ENCODE measurements around the gene C1QTNF4. TPM values are rescaled to one million over a fixed set of nuclear protein-coding genes. Genes with fewer than 3 reads are reported as not detected.

C1QTNF4 gene
- total RNA-seq, 5 donors from 2014 or later (not counting 1 experiment from before 2014, with no cell fraction given) = 0.53 to 2.0 (median 1.5) TPM

DNA sequence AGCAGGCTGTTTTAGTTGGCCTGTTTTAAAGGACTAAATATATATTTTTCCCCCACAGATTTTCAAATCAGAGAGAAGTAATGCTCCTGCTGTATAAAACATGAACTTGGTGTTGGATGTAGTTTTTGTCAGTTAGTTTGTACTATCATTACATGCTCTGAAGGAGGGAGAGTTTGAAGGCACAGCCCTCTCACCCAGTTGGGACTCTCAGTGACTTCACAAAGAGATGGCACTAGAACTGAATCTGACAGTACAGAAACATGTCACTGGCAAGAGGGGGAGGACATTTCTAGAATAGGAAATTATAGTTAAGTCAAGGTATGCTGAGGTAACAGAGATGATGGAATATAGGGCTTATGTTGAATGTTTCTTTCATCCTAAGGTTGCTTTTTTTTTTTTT, 21.0 kb upstream of the C1QTNF4 start:
- ChIA-PET CTCF (no interaction called here), POLR2A (no interaction called here)
- DNase-seq = no peak
- no peak overlapping the region for H3K27ac ChIP-seq (ENCODE audit: low read length)
- no peaks in the 10 kb centered on the region for H3K27me3 ChIP-seq (replicated peaks in 1 of 2; ENCODE audit: control insufficient read depth in 2 of 2, extremely low read depth in 1 of 2, insufficient read depth in 2 of 2, low read length in 1 of 2)
- Mint-ChIP-seq H3K27me3 (no peaks in the 10 kb centered on the region), H3K36me3 (peaks cover 11% of the 10 kb centered on the region), H3K4me3 (no peak overlapping the region), H3K4me1 (peaks cover 0 to 3% (median 0%) of the 10 kb centered on the region in 3 donors), H3K27ac (no peak overlapping the region), H3K9me3 (no peaks in the 10 kb centered on the region)
- no peak for ATAC-seq (replicated peaks in 1 of 4)
- no peaks in the 10 kb centered on the region for H3K9me3 ChIP-seq
- H3K4me3 ChIP-seq (ENCODE audit: control insufficient read depth in 1 of 2, extremely low read depth in 1 of 2, low read length in 1 of 2) = no peak overlapping the region
- H3K36me3 ChIP-seq (ENCODE audit: control insufficient read depth in 2 of 2, extremely low read depth in 1 of 2, insufficient read depth in 1 of 2, low read length in 1 of 2) = peaks cover 9% of the 10 kb centered on the region in 2 donors
- no peaks in the 10 kb centered on the region for H3K4me1 ChIP-seq (ENCODE audit: control insufficient read depth in 1 of 2, extremely low read depth in 1 of 2, insufficient read depth in 2 of 2, low read length in 2 of 2)

DNA sequence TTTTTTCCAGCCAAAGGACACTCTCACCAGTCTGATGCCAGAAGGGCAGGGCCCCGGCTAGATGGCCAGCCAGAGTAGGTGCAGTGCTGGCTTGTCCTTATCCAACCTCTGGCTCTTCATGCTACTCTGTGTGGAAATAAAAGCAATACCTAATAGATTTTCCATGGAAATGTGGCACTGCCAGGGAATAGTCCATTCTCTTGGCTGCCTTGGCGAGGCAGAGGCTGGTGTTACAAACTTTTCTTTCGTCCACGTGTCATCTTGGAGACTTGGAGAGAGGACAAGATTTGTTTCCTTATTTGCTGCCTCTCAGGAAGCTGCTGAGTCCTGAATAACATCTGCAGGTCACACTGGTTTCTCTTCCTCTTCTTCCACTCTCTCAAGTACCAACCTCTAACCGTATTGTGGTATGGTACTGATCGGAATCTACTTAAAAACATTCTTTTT, 17.2 kb upstream of the C1QTNF4 start:
- Mint-ChIP-seq H3K27ac (no peak overlapping the region), H3K4me3 (no peak overlapping the region), H3K9me3 (no peaks in the 10 kb centered on the region), H3K27me3 (no peaks in the 10 kb centered on the region), H3K4me1 (peaks cover 0 to 3% (median 0%) of the 10 kb centered on the region in 3 donors), H3K36me3 (peaks cover 4% of the 10 kb centered on the region)
- H3K27me3 ChIP-seq (replicated peaks in 1 of 2; ENCODE audit: control insufficient read depth in 2 of 2, extremely low read depth in 1 of 2, insufficient read depth in 2 of 2, low read length in 1 of 2) = no peaks in the 10 kb centered on the region
- H3K4me3 ChIP-seq (ENCODE audit: control insufficient read depth in 1 of 2, extremely low read depth in 1 of 2, low read length in 1 of 2) = no peak overlapping the region
- DNase-seq (peak in 1 of 35 experiments; percentile 5), ATAC-seq (replicated peaks in 1 of 4) (no peak)
- H3K36me3 ChIP-seq (ENCODE audit: control insufficient read depth in 2 of 2, extremely low read depth in 1 of 2, insufficient read depth in 1 of 2, low read length in 1 of 2) = peaks cover 4 to 5% of the 10 kb centered on the region in 2 donors
- no peak overlapping the region for H3K27ac ChIP-seq (ENCODE audit: low read length)
- no peaks in the 10 kb centered on the region for H3K9me3 ChIP-seq
- CTCF ChIA-PET = no interaction called here
- whole genome bisulfite sequencing (ENCODE audit: insufficient coverage) = 68% methylated on average over 3 of the region's 6 CpGs
- POLR2A ChIA-PET = no interaction called here
- no peaks in the 10 kb centered on the region for H3K4me1 ChIP-seq (ENCODE audit: control insufficient read depth in 1 of 2, extremely low read depth in 1 of 2, insufficient read depth in 2 of 2, low read length in 2 of 2)

DNA sequence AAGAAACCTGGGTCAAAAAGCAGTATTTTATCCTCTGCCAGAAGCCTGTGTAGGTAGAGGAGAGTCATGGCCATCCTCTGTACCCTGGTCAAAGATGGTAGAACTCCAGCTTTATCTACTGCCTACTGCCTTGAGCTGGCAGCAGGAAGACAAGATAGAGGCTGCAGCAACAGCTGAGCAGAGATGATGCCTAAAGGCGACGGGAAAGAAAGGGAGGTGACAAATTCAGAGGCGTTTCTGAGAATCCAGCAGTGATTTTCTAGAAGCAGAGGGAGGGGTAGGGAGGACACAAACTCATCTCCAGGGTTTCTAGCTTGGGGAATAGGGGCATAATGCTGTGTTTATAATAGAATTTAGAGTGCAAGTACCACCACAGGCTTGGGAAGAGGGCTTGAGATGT, 15.5 kb upstream of the C1QTNF4 start:
- no peaks in the 10 kb centered on the region for H3K9me3 ChIP-seq
- Mint-ChIP-seq H3K9me3 (no peaks in the 10 kb centered on the region), H3K27ac (no peak overlapping the region), H3K4me1 (peaks cover 0 to 3% (median 0%) of the 10 kb centered on the region in 3 donors), H3K4me3 (no peak overlapping the region), H3K27me3 (no peaks in the 10 kb centered on the region), H3K36me3 (peaks cover 9% of the 10 kb centered on the region)
- ATAC-seq (replicated peaks in 1 of 4) (no peak), DNase-seq (no peak)
- no peaks in the 10 kb centered on the region for H3K27me3 ChIP-seq (replicated peaks in 1 of 2; ENCODE audit: control insufficient read depth in 2 of 2, extremely low read depth in 1 of 2, insufficient read depth in 2 of 2, low read length in 1 of 2)
- H3K36me3 ChIP-seq (ENCODE audit: control insufficient read depth in 2 of 2, extremely low read depth in 1 of 2, insufficient read depth in 1 of 2, low read length in 1 of 2) = peaks cover 4 to 5% of the 10 kb centered on the region in 2 donors
- no peak overlapping the region for H3K4me3 ChIP-seq (ENCODE audit: control insufficient read depth in 1 of 2, extremely low read depth in 1 of 2, low read length in 1 of 2)
- H3K27ac ChIP-seq (ENCODE audit: low read length) = no peak overlapping the region
- ChIA-PET POLR2A (no interaction called here), CTCF (no interaction called here)
- 20% methylated on average over 3 of the region's 3 CpGs for WGBS (ENCODE audit: insufficient coverage)
- H3K4me1 ChIP-seq (ENCODE audit: control insufficient read depth in 1 of 2, extremely low read depth in 1 of 2, insufficient read depth in 2 of 2, low read length in 2 of 2) = no peaks in the 10 kb centered on the region

DNA sequence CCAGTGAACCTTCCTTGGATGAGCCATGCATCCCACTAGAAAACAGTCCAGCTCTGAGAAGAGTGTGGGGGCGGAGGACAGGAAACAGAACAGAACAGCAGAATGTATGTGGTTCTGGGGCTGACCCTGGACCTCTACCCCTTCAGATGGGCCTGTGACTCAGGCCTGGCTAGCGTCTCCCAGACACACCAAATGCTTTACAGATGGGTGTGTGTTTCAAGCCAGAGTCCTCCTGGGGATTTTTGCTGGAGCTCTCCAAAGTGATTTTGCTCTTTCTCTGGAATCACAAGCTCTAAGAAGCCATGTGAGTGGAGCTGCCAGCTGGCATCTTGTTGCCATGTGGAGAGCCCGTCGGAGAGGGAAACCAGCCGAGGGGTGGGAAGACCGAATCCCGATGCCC, 13.2 kb upstream of the C1QTNF4 start:
- DNase-seq = peak in 1 of 35 experiments; percentile 8
- H3K27ac ChIP-seq (ENCODE audit: low read length) = no peak overlapping the region
- WGBS (ENCODE audit: insufficient coverage) = 93% methylated on average over 6 of the region's 7 CpGs

DNA sequence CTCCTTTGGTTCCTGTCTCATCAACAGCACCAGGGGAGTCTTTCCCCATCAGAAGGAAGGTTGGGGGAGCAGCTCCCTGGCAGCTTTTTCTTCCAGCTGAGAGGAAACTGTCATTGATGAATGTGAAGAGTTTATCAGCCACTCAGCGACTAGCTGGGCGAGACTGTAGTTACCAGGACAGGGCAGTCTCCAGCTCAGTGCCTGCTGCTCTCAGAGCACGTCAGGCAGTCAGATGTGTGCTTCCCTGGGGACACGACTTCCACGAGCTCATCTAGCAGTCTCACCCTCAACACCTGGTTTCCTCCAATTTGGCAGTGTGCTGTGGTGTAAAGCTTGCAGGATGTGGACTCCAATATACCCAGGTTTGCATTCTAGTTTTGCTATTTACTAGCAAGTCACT, 12.5 kb upstream of the C1QTNF4 start:
- H3K4me3 ChIP-seq (ENCODE audit: control insufficient read depth in 1 of 2, extremely low read depth in 1 of 2, low read length in 1 of 2) = no peak overlapping the region
- WGBS (ENCODE audit: insufficient coverage) = 93% methylated on average over 2 of the region's 5 CpGs
- Mint-ChIP-seq H3K27me3 (no peaks in the 10 kb centered on the region), H3K27ac (no peak overlapping the region), H3K36me3 (peaks cover 9% of the 10 kb centered on the region), H3K9me3 (no peaks in the 10 kb centered on the region), H3K4me1 (peaks cover 0 to 2% (median 0%) of the 10 kb centered on the region in 3 donors), H3K4me3 (no peak overlapping the region)
- ATAC-seq (replicated peaks in 1 of 4) (no peak), DNase-seq (no peak)
- ChIA-PET POLR2A (interaction anchor here in 1 of 2 donors (0.6 kb wide), 1 partner anchor 1772 kb away, joined by 3 read pairs; no protein-coding TSS in a partner anchor), CTCF (no interaction called here)
- H3K36me3 ChIP-seq (ENCODE audit: control insufficient read depth in 2 of 2, extremely low read depth in 1 of 2, insufficient read depth in 1 of 2, low read length in 1 of 2) = peaks cover 4 to 5% of the 10 kb centered on the region in 2 donors
- no peaks in the 10 kb centered on the region for H3K4me1 ChIP-seq (ENCODE audit: control insufficient read depth in 1 of 2, extremely low read depth in 1 of 2, insufficient read depth in 2 of 2, low read length in 2 of 2)
- H3K9me3 ChIP-seq = no peaks in the 10 kb centered on the region
- H3K27ac ChIP-seq (ENCODE audit: low read length) = no peak overlapping the region
- no peaks in the 10 kb centered on the region for H3K27me3 ChIP-seq (replicated peaks in 1 of 2; ENCODE audit: control insufficient read depth in 2 of 2, extremely low read depth in 1 of 2, insufficient read depth in 2 of 2, low read length in 1 of 2)

More for the DNA sequence above, 13.2 kb upstream of the C1QTNF4 start:
- ChIA-PET POLR2A (no interaction called here), CTCF (no interaction called here)
- H3K36me3 ChIP-seq (ENCODE audit: control insufficient read depth in 2 of 2, extremely low read depth in 1 of 2, insufficient read depth in 1 of 2, low read length in 1 of 2) = peaks cover 4 to 5% of the 10 kb centered on the region in 2 donors
- Mint-ChIP-seq H3K9me3 (no peaks in the 10 kb centered on the region), H3K36me3 (peaks cover 9% of the 10 kb centered on the region), H3K4me3 (no peak overlapping the region), H3K27me3 (no peaks in the 10 kb centered on the region), H3K27ac (no peak overlapping the region), H3K4me1 (peaks cover 0 to 3% (median 0%) of the 10 kb centered on the region in 3 donors)
- ATAC-seq (replicated peaks in 1 of 4) = no peak
- no peaks in the 10 kb centered on the region for H3K27me3 ChIP-seq (replicated peaks in 1 of 2; ENCODE audit: control insufficient read depth in 2 of 2, extremely low read depth in 1 of 2, insufficient read depth in 2 of 2, low read length in 1 of 2)
- H3K4me1 ChIP-seq (ENCODE audit: control insufficient read depth in 1 of 2, extremely low read depth in 1 of 2, insufficient read depth in 2 of 2, low read length in 2 of 2) = no peaks in the 10 kb centered on the region
- no peak overlapping the region for H3K4me3 ChIP-seq (ENCODE audit: control insufficient read depth in 1 of 2, extremely low read depth in 1 of 2, low read length in 1 of 2)
- no peaks in the 10 kb centered on the region for H3K9me3 ChIP-seq

DNA sequence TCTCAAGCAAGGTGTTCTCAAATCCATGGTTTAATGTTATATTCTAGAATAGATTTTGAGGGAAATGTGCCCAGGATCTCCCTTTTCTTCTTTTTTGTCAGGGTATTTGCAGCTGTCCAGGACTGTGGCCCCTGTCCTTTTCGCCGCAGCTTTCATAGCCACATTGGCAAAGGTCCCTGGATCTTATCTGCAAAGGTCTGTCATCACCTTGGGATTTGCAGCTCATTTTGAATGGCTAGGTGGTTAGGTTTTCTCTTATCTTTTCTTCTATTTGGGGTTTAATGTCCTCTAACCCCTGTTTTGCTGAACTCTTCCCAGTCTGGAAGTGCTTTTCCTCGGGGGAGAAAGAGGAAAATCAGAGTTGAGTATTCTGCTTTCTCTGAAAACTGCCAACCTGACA, 11.7 kb upstream of the C1QTNF4 start:
- ChIA-PET CTCF (no interaction called here), POLR2A (no interaction called here)
- WGBS (ENCODE audit: insufficient coverage) = 100% methylated on average over 2 of the region's 3 CpGs
- Mint-ChIP-seq H3K9me3 (no peaks in the 10 kb centered on the region), H3K4me3 (no peak overlapping the region), H3K4me1 (no peaks in the 10 kb centered on the region), H3K36me3 (peaks cover 9% of the 10 kb centered on the region), H3K27me3 (no peaks in the 10 kb centered on the region), H3K27ac (no peak overlapping the region)
- Histone ChIP-seq H3K4me3 (ENCODE audit: control insufficient read depth in 1 of 2, extremely low read depth in 1 of 2, low read length in 1 of 2) (no peak overlapping the region), H3K27ac (ENCODE audit: low read length) (no peak overlapping the region), H3K4me1 (ENCODE audit: control insufficient read depth in 1 of 2, extremely low read depth in 1 of 2, insufficient read depth in 2 of 2, low read length in 2 of 2) (no peaks in the 10 kb centered on the region), H3K27me3 (replicated peaks in 1 of 2; ENCODE audit: control insufficient read depth in 2 of 2, extremely low read depth in 1 of 2, insufficient read depth in 2 of 2, low read length in 1 of 2) (peaks cover 0 to under 1% of the 10 kb centered on the region in 2 experiments), H3K9me3 (no peaks in the 10 kb centered on the region), H3K36me3 (ENCODE audit: control insufficient read depth in 2 of 2, extremely low read depth in 1 of 2, insufficient read depth in 1 of 2, low read length in 1 of 2) (peaks cover under 1 to 5% of the 10 kb centered on the region in 2 donors)
- no peak for DNase-seq
- no peak for ATAC-seq (replicated peaks in 1 of 4)

DNA sequence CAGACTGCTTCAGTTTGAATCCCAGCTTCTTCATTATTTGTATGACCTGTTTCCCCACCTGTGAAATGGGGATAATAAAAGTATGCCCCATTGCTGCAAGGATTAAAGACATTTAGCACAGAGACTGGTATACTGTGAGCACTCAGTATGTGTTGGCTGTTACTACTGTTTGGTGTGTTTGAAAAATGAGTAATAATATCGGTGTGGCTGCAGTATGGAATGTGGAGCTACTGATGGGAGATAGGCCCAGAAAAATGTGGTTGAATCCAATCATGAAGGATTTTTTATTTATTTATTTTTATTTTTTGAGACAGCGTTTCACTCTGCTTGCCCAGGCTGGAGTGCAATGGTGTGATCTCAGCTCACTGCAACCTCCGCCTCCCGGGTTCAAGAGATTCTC, 9.1 kb upstream of the C1QTNF4 start:
- no peak overlapping the region for H3K4me3 Mint-ChIP-seq
- Histone ChIP-seq H3K27ac (ENCODE audit: low read length) (no peak overlapping the region), H3K4me3 (ENCODE audit: control insufficient read depth in 1 of 2, extremely low read depth in 1 of 2, low read length in 1 of 2) (no peak overlapping the region), H3K4me1 (ENCODE audit: control insufficient read depth in 1 of 2, extremely low read depth in 1 of 2, insufficient read depth in 2 of 2, low read length in 2 of 2) (no peaks in the 10 kb centered on the region), H3K27me3 (replicated peaks in 1 of 2; ENCODE audit: control insufficient read depth in 2 of 2, extremely low read depth in 1 of 2, insufficient read depth in 2 of 2, low read length in 1 of 2) (peaks cover 0 to 4% of the 10 kb centered on the region in 2 experiments), H3K36me3 (ENCODE audit: control insufficient read depth in 2 of 2, extremely low read depth in 1 of 2, insufficient read depth in 1 of 2, low read length in 1 of 2) (peaks cover 0 to 5% of the 10 kb centered on the region in 2 donors), H3K9me3 (no peaks in the 10 kb centered on the region)
- CTCF ChIA-PET = interaction anchor here in 1 of 2 donors (0.6 kb wide), 1 partner anchor 9 kb away, joined by 7 read pairs; no protein-coding TSS in a partner anchor
- ATAC-seq (replicated peaks in 1 of 4) (no peak), DNase-seq (no peak)
- peaks cover 9% of the 10 kb centered on the region for H3K36me3 Mint-ChIP-seq
- H3K9me3 Mint-ChIP-seq = no peaks in the 10 kb centered on the region
- 100% methylated on average over 1 of the region's 4 CpGs for WGBS (ENCODE audit: insufficient coverage)
- H3K4me1 Mint-ChIP-seq = no peaks in the 10 kb centered on the region
- peaks cover 0 to 2% of the 10 kb centered on the region in 2 donors for H3K27me3 Mint-ChIP-seq
- no peak overlapping the region for H3K27ac Mint-ChIP-seq
- POLR2A ChIA-PET = no interaction called here
